ENCODE measurements around the gene PPARGC1A.

The PPARGC1A gene

GRCh38 chr4:23746027-23746426 is 143.8 kb downstream of the PPARGC1A start:
- no peak for DNase-seq
- intact Hi-C loops (cut with DNase I), result no loop called here

GRCh38 chr4:23745377-23745776 is 144.5 kb downstream of the PPARGC1A start:
- intact Hi-C loops (cut with DNase I), result no loop called here
- DNase-seq, result no peak

Data from head of caudate nucleus (tissue), 42 donors.